ENCODE data around the gene IGSF1.

The IGSF1 gene

GRCh38 chrX:131227608-131228007 is 61.5 kb downstream of the IGSF1 start:
- DNase-seq (ENCODE audit: low read depth): no peak
- H3K4me3 ChIP-seq (ENCODE audit: low read length): no peak overlapping the region
- TF ChIP-seq CTCF (IDR thresholded peaks at IDR 0.05; ENCODE audit: insufficient read depth, low read depth, low read length, missing control alignments): no peak

- no peak overlapping the region for H3K4me3 ChIP-seq (ENCODE audit: low read length)
- no peak for DNase-seq (ENCODE audit: low read depth)
- TF ChIP-seq CTCF (IDR thresholded peaks at IDR 0.05; ENCODE audit: insufficient read depth, low read depth, low read length, missing control alignments): no peak
Measured at GRCh38 chrX:131226591-131226990, 62.5 kb downstream of the IGSF1 start.

- no peak for TF ChIP-seq CTCF (IDR thresholded peaks at IDR 0.05; ENCODE audit: insufficient read depth, low read depth, low read length, missing control alignments)
Measured at GRCh38 chrX:131225078-131225477, 64.0 kb downstream of the IGSF1 start.

More at GRCh38 chrX:131225078-131225477, 64.0 kb downstream of the IGSF1 start:
- no peak for DNase-seq (ENCODE audit: low read depth)
- H3K4me3 ChIP-seq (ENCODE audit: low read length): no peak overlapping the region
